Measurements from ENCODE around the gene KRTAP10-4. TPM values are rescaled to one million over a fixed set of nuclear protein-coding genes. Genes with fewer than 3 reads are reported as not detected.

KRTAP10-4 gene
- total RNA-seq, 1 experiment from 2014 or later: not detected

DNA sequence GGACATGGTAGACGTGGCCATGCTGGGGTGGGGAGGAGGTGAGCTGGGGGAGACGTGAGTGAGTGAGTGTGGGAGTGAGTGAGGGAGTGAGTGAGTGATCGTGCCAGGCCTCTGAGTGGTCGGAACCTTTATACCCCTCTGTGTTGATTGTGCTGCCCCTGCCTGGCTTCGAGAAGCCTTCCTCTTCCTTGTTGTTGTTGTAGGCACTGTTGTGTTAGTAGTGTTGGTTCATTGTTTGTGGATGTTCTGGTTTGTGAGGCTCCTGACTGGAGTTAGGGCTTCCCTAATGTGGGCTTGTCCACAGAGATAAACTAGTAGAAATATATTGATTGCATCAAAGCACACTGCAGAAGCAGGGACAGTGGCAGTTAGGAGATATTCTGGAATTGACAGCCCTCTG lies 14.8 kb upstream of the KRTAP10-4 start, which contains the start of gene KRTAP10-3:
KRTAP10-3 (minus strand) TSS at position 101 of the 400 bp plus-strand sequence; CDS start at position 21, 80 bp downstream.
- no peak for TF ChIP-seq EGR1 (IDR thresholded peaks at IDR 0.05; ENCODE audit: low read depth)
- no peak for TF ChIP-seq FOSL1 (IDR thresholded peaks at IDR 0.05; ENCODE audit: low read depth)
- TF ChIP-seq, protein P1, sequence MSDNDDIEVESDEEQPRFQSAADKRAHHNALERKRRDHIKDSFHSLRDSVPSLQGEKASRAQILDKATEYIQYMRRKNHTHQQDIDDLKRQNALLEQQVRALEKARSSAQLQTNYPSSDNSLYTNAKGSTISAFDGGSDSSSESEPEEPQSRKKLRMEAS (IDR thresholded peaks at IDR 0.05): no peak
- TF ChIP-seq EZH2 (IDR thresholded peaks at IDR 0.05): no peak
- no peak for TF ChIP-seq EZH2phosphoT487 (IDR thresholded peaks at IDR 0.05; ENCODE audit: borderline replicate concordance)
- no peak for TF ChIP-seq ELF1 (IDR thresholded peaks at IDR 0.05; ENCODE audit: borderline replicate concordance, low read depth)
- TF ChIP-seq TCF7L2 (IDR thresholded peaks at IDR 0.05; ENCODE audit: borderline replicate concordance, extremely low read depth, insufficient read depth, insufficient read length): no peak
- TF ChIP-seq, protein P2, sequence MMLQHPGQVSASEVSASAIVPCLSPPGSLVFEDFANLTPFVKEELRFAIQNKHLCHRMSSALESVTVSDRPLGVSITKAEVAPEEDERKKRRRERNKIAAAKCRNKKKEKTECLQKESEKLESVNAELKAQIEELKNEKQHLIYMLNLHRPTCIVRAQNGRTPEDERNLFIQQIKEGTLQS (IDR thresholded peaks at IDR 0.05): no peak
- TF ChIP-seq CEBPB (IDR thresholded peaks at IDR 0.05; ENCODE audit: low read depth): no peak
- no peak for TF ChIP-seq SIN3A (IDR thresholded peaks at IDR 0.05; ENCODE audit: low read depth)
- TF ChIP-seq ZNF274 (IDR thresholded peaks at IDR 0.05; ENCODE audit: low read depth, low read length): no peak
- TF ChIP-seq SP1 (IDR thresholded peaks at IDR 0.05; ENCODE audit: low read depth): no peak
- no peak for TF ChIP-seq YY1 (IDR thresholded peaks at IDR 0.05; ENCODE audit: extremely low read depth, insufficient replicate concordance, low read depth, low read length)
- TF ChIP-seq, protein P3, sequence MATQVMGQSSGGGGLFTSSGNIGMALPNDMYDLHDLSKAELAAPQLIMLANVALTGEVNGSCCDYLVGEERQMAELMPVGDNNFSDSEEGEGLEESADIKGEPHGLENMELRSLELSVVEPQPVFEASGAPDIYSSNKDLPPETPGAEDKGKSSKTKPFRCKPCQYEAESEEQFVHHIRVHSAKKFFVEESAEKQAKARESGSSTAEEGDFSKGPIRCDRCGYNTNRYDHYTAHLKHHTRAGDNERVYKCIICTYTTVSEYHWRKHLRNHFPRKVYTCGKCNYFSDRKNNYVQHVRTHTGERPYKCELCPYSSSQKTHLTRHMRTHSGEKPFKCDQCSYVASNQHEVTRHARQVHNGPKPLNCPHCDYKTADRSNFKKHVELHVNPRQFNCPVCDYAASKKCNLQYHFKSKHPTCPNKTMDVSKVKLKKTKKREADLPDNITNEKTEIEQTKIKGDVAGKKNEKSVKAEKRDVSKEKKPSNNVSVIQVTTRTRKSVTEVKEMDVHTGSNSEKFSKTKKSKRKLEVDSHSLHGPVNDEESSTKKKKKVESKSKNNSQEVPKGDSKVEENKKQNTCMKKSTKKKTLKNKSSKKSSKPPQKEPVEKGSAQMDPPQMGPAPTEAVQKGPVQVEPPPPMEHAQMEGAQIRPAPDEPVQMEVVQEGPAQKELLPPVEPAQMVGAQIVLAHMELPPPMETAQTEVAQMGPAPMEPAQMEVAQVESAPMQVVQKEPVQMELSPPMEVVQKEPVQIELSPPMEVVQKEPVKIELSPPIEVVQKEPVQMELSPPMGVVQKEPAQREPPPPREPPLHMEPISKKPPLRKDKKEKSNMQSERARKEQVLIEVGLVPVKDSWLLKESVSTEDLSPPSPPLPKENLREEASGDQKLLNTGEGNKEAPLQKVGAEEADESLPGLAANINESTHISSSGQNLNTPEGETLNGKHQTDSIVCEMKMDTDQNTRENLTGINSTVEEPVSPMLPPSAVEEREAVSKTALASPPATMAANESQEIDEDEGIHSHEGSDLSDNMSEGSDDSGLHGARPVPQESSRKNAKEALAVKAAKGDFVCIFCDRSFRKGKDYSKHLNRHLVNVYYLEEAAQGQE (IDR thresholded peaks at IDR 0.05; ENCODE audit: low read depth): no peak
- no peaks in the 10 kb centered on the region for H3K4me1 ChIP-seq (ENCODE audit: control insufficient read depth in 1 of 2, insufficient read depth in 2 of 2, low read length in 2 of 2)
- ChIA-PET CTCF (no interaction called here), POLR2A (no interaction called here), RAD21 (ENCODE audit: low non-redundant PET in 1 of 2, low total read pairs in 2 of 2, uncharacterized antibody in 2 of 2, unreplicated experiment in 2 of 2) (no interaction called here)
- no peaks in the 10 kb centered on the region for H4K20me1 ChIP-seq (ENCODE audit: insufficient read depth)
- DNase-seq (ENCODE audit: low read depth, low spot score) (no peak), ATAC-seq (no peak)
- H3K36me3 ChIP-seq (ENCODE audit: control insufficient read depth in 1 of 2, insufficient read depth in 2 of 2, low read length in 2 of 2): no peaks in the 10 kb centered on the region
- BruUV-seq (replicated peaks): no TSS peak
- no peaks in the 10 kb centered on the region for H3K9me3 ChIP-seq (ENCODE audit: control insufficient read depth in 1 of 2, insufficient read depth in 1 of 2, low read depth in 1 of 2, low read length in 2 of 2)
- no peak within 1 kb of the TSS for H3K9ac ChIP-seq (ENCODE audit: low read length)
- H3K79me2 ChIP-seq (ENCODE audit: insufficient read depth, low read length): no peaks in the 10 kb centered on the region
- no peak within 1 kb of the TSS for H2AFZ ChIP-seq (ENCODE audit: low read depth, low read length, poor library complexity, severe bottlenecking)
- no peak within 1 kb of the TSS for H3K4me2 ChIP-seq (ENCODE audit: low read length)
- H3K9me2 ChIP-seq (ENCODE audit: insufficient read depth): no peaks in the 10 kb centered on the region
- no peak within 1 kb of the TSS for H3K4me3 ChIP-seq (replicated peaks in 1 of 2; ENCODE audit: low read depth in 1 of 2, low read length in 2 of 2)
- H3K27ac ChIP-seq (ENCODE audit: low read depth, low read length): no peak within 1 kb of the TSS
- no peaks in the 10 kb centered on the region; the same call in 1 of the 2 replicates for H3K27me3 ChIP-seq (ENCODE audit: insufficient read depth, low read length)
- intact Hi-C loops (cut with micrococcal nuclease): no loop called here
